ENCODE data around the gene PAN2.

- TF ChIP-seq CTCF (IDR thresholded peaks at IDR 0.05 in 2 of 3, conservative IDR thresholded peaks at IDR 0.05 in 1 of 3; ENCODE audit: control insufficient read depth in 2 of 3, extremely low read depth in 1 of 3, insufficient read depth in 1 of 3, low read depth in 3 of 3, low read length in 3 of 3) (no peak), FOXM1 (IDR thresholded peaks at IDR 0.05; ENCODE audit: low read depth, low read length) (no peak), YY1 (IDR thresholded peaks at IDR 0.05; ENCODE audit: low read depth, low read length) (no peak), USF2 (IDR thresholded peaks at IDR 0.05; ENCODE audit: borderline replicate concordance, low read depth, low read length) (no peak), TCF12 (IDR thresholded peaks at IDR 0.05; ENCODE audit: low read depth, low read length) (no peak), ZNF217 (IDR thresholded peaks at IDR 0.05) (no peak), RCOR1 (conservative IDR thresholded peaks at IDR 0.05; ENCODE audit: low read depth, low read length) (no peak), HCFC1 (IDR thresholded peaks at IDR 0.05; ENCODE audit: low read length) (no peak)
These were observed 37.5 kb downstream of the PAN2 start for GRCh38 chr12:56296295-56296694.
